ENCODE measurements around the gene MPHOSPH10. TPM values are rescaled to one million over a fixed set of nuclear protein-coding genes. Genes with fewer than 3 reads are reported as not detected.

The MPHOSPH10 gene
- total and polyA plus RNA-seq, 2 of the 13 experiments (the other 11 are each of a cell fraction or from before 2014, with no cell fraction given): 37.8 to 137 TPM

DNA sequence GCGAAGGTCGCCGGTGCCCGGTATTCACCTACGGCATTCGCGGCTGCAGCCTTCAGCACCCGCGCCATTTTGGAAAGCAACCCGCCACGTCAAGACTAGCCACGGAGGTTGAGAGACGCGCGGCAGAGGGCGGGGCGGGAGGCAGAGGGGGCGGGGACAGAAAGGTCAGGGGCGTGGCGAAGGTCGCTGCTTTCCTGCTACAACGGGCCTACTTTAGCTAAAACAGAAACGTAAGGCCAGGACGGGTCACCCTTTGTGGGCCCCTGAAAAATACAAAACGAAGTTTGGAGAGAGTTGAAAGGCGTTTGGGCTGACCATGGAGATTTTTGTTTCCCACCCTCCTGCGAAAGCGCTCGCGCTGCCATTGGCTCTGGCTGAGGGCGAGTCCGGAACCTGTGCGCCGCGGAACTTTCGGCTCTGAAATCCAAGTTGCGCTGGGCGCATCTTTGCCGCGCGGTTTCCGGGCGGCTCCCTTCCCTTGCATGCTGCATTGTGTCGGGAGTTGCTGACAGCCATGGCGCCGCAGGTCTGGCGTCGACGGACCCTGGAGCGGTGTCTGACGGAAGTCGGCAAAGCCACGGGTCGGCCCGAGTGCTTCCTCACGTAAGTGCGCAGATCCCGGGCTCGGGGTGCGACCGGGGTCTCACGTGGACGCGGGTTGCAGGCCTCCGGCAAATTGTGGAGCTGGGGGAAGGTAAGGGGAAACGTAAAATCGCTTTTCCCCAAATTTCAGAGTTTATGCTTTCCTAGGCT is at the start of gene MPHOSPH10, which contains the start of gene MCEE (continued):
- TF ChIP-seq, protein P1, sequence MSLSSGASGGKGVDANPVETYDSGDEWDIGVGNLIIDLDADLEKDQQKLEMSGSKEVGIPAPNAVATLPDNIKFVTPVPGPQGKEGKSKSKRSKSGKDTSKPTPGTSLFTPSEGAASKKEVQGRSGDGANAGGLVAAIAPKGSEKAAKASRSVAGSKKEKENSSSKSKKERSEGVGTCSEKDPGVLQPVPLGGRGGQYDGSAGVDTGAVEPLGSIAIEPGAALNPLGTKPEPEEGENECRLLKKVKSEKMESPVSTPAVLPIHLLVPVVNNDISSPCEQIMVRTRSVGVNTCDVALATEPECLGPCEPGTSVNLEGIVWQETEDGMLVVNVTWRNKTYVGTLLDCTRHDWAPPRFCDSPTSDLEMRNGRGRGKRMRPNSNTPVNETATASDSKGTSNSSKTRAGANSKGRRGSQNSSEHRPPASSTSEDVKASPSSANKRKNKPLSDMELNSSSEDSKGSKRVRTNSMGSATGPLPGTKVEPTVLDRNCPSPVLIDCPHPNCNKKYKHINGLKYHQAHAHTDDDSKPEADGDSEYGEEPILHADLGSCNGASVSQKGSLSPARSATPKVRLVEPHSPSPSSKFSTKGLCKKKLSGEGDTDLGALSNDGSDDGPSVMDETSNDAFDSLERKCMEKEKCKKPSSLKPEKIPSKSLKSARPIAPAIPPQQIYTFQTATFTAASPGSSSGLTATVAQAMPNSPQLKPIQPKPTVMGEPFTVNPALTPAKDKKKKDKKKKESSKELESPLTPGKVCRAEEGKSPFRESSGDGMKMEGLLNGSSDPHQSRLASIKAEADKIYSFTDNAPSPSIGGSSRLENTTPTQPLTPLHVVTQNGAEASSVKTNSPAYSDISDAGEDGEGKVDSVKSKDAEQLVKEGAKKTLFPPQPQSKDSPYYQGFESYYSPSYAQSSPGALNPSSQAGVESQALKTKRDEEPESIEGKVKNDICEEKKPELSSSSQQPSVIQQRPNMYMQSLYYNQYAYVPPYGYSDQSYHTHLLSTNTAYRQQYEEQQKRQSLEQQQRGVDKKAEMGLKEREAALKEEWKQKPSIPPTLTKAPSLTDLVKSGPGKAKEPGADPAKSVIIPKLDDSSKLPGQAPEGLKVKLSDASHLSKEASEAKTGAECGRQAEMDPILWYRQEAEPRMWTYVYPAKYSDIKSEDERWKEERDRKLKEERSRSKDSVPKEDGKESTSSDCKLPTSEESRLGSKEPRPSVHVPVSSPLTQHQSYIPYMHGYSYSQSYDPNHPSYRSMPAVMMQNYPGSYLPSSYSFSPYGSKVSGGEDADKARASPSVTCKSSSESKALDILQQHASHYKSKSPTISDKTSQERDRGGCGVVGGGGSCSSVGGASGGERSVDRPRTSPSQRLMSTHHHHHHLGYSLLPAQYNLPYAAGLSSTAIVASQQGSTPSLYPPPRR (CRISPR knock-in tag; IDR thresholded peaks at IDR 0.05; ENCODE audit: borderline replicate concordance): 0 out of 2 replicates have a peak, but pooled peaks have one; percentile 31
- TF ChIP-seq RCOR2 (CRISPR knock-in tag; IDR thresholded peaks at IDR 0.05) (0 out of 2 replicates have a peak, but pooled peaks have one; percentile 18), ZNF788 (CRISPR knock-in tag; IDR thresholded peaks at IDR 0.05; ENCODE audit: borderline replicate concordance) (peak; percentile 96), ZNF451 (CRISPR knock-in tag; IDR thresholded peaks at IDR 0.05) (peak; percentile 71; the same call in 1 of the 2 replicates), JUNB (CRISPR knock-in tag; IDR thresholded peaks at IDR 0.05; ENCODE audit: borderline replicate concordance) (no peak), CBFB (CRISPR knock-in tag; IDR thresholded peaks at IDR 0.05) (peak; percentile 57; the same call in 1 of the 2 replicates), ZBTB20 (CRISPR knock-in tag; IDR thresholded peaks at IDR 0.05; ENCODE audit: borderline replicate concordance, low read depth) (peak; percentile 87; the same call in 1 of the 2 replicates), SRSF9 (IDR thresholded peaks at IDR 0.05; ENCODE audit: borderline replicate concordance, insufficient read depth, low read depth, low read length, poor library complexity, severe bottlenecking) (no peak), SYNCRIP (IDR thresholded peaks at IDR 0.05; ENCODE audit: insufficient read depth, low read depth, low read length) (no peak)
- TF ChIP-seq, protein P2, sequence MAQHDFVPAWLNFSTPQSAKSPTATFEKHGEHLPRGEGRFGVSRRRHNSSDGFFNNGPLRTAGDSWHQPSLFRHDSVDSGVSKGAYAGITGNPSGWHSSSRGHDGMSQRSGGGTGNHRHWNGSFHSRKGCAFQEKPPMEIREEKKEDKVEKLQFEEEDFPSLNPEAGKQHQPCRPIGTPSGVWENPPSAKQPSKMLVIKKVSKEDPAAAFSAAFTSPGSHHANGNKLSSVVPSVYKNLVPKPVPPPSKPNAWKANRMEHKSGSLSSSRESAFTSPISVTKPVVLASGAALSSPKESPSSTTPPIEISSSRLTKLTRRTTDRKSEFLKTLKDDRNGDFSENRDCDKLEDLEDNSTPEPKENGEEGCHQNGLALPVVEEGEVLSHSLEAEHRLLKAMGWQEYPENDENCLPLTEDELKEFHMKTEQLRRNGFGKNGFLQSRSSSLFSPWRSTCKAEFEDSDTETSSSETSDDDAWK (CRISPR knock-in tag; IDR thresholded peaks at IDR 0.05): no peak
- TF ChIP-seq, protein P3, sequence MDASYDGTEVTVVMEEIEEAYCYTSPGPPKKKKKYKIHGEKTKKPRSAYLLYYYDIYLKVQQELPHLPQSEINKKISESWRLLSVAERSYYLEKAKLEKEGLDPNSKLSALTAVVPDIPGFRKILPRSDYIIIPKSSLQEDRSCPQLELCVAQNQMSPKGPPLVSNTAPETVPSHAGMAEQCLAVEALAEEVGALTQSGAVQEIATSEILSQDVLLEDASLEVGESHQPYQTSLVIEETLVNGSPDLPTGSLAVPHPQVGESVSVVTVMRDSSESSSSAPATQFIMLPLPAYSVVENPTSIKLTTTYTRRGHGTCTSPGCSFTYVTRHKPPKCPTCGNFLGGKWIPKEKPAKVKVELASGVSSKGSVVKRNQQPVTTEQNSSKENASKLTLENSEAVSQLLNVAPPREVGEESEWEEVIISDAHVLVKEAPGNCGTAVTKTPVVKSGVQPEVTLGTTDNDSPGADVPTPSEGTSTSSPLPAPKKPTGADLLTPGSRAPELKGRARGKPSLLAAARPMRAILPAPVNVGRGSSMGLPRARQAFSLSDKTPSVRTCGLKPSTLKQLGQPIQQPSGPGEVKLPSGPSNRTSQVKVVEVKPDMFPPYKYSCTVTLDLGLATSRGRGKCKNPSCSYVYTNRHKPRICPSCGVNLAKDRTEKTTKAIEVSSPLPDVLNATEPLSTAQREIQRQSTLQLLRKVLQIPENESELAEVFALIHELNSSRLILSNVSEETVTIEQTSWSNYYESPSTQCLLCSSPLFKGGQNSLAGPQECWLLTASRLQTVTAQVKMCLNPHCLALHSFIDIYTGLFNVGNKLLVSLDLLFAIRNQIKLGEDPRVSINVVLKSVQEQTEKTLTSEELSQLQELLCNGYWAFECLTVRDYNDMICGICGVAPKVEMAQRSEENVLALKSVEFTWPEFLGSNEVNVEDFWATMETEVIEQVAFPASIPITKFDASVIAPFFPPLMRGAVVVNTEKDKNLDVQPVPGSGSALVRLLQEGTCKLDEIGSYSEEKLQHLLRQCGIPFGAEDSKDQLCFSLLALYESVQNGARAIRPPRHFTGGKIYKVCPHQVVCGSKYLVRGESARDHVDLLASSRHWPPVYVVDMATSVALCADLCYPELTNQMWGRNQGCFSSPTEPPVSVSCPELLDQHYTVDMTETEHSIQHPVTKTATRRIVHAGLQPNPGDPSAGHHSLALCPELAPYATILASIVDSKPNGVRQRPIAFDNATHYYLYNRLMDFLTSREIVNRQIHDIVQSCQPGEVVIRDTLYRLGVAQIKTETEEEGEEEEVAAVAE (CRISPR knock-in tag; IDR thresholded peaks at IDR 0.05; ENCODE audit: borderline replicate concordance): peak; percentile 37; the same call in 1 of the 2 replicates
- TF ChIP-seq, protein P4, sequence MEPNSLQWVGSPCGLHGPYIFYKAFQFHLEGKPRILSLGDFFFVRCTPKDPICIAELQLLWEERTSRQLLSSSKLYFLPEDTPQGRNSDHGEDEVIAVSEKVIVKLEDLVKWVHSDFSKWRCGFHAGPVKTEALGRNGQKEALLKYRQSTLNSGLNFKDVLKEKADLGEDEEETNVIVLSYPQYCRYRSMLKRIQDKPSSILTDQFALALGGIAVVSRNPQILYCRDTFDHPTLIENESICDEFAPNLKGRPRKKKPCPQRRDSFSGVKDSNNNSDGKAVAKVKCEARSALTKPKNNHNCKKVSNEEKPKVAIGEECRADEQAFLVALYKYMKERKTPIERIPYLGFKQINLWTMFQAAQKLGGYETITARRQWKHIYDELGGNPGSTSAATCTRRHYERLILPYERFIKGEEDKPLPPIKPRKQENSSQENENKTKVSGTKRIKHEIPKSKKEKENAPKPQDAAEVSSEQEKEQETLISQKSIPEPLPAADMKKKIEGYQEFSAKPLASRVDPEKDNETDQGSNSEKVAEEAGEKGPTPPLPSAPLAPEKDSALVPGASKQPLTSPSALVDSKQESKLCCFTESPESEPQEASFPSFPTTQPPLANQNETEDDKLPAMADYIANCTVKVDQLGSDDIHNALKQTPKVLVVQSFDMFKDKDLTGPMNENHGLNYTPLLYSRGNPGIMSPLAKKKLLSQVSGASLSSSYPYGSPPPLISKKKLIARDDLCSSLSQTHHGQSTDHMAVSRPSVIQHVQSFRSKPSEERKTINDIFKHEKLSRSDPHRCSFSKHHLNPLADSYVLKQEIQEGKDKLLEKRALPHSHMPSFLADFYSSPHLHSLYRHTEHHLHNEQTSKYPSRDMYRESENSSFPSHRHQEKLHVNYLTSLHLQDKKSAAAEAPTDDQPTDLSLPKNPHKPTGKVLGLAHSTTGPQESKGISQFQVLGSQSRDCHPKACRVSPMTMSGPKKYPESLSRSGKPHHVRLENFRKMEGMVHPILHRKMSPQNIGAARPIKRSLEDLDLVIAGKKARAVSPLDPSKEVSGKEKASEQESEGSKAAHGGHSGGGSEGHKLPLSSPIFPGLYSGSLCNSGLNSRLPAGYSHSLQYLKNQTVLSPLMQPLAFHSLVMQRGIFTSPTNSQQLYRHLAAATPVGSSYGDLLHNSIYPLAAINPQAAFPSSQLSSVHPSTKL (CRISPR knock-in tag; IDR thresholded peaks at IDR 0.05): peak; percentile 50
